HG03457 (cell line): ENCODE results near the gene LINGO1.

ENCODE experiments used
- ATAC-seq: cut with Tn5 transposase; IDR thresholded peaks from one replicate; pipeline ENCODE4 v1.9.1; 2021; ENCODE audit warnings: moderate number of reproducible peaks; ENCODE audit not compliant: unreplicated experiment

Gene LINGO1

DNA sequence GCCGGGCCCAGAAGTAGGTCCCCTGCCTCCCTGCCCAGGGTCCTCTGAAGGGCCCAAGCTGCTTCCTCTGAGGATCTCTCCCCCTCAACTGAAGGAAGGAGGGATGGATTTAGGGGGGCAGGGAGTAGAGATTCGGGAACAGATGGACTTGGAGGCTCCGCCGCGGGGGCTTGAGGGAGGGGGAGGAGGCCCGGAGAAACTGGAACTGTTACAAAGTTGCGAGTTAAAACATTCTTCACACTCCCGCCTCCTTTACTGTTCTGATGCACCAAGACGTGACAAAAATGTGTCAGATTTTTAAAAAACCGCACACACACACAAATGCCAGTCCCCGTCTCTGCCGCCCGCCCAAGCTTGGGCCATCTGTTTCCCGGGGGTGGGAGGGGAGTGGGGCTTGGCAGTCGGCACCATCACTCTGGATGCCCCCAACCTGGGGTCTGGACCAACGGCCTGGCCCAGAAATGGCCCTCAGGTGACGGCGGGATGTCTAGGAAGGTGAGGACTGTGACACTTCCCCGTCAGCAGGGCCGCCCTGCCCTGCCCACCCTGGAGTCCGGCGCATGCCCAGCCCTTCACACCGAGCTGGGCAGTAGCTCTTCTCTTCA is 25.0 kb upstream of the LINGO1 start:
- no peak for ATAC-seq

DNA sequence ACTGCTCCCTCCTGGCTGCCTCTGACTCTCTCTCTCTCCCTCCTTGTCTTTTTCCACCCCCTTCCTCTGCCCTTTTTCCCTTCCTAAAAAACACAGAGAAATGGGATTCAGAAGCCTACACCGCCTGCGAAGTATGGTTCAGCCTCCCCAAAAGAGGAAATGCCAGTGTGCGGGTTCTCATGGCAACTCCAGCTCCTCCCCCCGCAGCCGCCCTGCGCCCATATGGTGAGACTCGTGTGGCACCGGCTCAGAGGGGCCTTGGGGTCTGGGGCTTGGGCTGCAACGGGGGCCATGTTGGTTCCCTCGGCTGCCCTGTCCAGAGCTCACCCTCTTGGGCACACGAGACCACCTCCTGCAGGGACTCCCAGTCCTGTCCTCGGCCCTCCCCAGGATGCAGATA is 23.6 kb upstream of the LINGO1 start:
- ATAC-seq, result no peak

DNA sequence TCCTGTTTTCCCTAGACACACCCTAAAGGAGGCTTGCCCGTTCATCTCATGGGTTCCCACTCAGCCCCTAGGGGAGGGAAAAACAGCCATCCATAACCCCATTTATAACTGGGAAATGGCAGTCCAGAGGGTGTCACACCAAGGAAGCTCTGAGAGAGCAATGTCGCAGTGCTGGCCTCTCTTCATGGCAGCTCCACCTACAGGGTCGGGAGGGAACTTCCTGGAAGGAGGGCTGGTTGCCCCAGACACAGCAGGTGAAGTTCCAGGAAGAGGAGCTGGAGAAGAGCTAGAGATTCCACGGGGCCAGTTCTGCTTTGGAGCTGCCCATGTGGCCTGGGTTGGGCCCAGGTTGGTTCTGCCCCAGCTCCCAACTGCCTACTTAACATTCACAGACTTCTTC is 22.3 kb upstream of the LINGO1 start:
- no peak for ATAC-seq

DNA sequence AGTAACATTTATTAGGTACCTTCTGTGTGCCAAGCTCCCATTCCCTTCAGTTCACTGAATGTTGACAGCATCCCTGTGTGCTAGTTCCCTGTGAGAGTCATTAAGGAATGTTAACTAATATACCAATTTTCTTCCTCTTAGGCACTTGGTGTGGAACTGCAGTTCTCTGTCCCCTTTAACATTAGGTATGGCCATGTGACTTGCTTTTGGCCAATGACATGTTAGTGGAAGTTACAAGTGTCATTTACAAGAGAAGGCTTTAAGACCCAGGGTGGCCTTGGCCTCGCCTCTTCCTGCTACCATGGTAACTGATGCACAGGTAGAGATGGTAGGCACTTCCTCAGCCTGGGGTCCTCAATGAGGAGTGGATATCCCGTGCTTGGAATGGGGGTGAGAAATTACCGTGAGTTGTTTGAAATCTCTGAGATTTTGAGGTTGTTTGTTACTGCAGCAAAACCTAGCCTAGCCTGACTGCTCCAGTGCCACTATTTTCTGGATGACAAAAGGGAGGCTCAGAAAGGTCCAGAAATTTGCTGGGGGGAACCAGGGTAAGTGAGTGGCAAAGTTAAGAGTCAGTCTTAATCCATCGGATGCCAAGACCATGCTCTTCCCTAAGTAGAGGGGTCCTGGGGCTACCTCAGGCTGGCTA is 21.2 kb upstream of the LINGO1 start:
- ATAC-seq, result no peak

DNA sequence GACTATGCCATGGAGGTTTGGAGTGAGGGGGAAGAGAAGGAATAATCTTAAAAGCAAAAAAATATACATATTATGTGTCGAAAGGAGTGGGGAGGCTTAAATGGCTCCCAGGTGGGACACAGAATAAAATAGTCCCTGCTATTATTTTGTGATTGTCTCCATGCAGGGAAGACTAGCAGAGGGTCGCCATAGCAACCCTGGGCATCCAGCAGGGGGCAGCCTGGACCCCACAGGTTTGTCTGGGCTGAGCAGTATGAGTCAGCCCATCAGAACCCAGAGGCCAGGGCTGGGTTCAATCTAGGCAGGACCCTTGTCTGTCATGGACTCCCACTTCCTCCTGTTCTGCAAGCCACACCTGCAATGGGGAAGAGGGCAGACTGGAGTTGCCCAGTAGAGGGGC is 17.6 kb upstream of the LINGO1 start:
- no peak for ATAC-seq

DNA sequence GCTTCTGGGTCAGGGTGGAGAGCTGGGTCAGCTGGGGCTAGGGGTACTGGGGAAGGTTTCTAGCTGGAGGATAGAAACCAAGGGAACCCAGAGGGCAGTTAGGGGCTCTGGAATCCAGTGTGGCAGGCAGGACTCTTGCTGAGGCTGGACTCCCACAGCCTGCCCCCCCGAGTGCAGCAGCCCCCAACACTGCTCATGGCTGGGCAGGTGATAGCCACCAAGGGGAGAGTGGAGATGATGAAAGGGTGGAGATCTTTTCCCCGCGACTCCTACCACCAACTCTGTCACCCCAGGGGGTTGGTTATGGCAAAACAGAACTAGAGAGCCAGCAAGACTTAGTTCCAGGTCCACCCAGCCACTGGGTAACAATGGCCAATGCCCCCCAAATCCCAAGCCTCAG is 16.9 kb upstream of the LINGO1 start:
- ATAC-seq, result no peak

DNA sequence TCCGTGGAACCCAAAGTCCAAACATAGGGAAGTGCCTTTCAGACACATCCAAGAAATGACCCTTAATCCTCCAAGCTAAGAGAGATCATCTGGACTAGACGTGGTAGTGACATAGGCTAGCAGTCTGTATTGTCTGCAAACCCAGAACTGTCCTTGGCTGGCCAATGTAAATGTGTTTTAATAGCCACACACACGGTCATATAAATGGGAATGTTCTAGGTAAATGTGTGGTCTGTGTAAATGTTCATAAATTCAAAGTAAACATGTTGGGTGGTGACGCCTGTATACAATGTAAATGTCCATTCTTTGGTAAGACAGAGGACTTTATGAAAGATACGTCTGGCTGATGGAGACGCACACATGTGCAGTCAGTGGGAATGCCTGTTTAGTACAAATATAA is 16.3 kb upstream of the LINGO1 start:
- ATAC-seq, result no peak

DNA sequence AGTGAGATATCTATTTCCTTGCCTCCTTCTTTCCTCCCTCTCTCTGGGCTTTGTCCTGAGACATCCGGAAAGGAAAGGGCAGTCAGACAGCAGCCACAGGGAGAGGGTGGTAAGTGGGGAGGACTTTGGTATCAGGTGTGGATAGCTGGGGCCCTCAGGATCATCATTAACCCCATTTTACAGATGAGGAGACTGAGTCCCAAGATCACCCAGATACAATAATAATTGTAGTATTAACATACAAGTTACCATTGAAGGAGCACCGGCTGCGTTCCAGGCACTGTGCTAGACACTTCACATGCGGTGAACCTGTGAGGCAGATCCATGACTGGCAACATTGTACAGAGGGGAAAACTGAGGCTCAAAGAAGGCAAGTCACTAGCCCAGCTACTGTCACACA is 15.2 kb upstream of the LINGO1 start:
- ATAC-seq, result no peak

DNA sequence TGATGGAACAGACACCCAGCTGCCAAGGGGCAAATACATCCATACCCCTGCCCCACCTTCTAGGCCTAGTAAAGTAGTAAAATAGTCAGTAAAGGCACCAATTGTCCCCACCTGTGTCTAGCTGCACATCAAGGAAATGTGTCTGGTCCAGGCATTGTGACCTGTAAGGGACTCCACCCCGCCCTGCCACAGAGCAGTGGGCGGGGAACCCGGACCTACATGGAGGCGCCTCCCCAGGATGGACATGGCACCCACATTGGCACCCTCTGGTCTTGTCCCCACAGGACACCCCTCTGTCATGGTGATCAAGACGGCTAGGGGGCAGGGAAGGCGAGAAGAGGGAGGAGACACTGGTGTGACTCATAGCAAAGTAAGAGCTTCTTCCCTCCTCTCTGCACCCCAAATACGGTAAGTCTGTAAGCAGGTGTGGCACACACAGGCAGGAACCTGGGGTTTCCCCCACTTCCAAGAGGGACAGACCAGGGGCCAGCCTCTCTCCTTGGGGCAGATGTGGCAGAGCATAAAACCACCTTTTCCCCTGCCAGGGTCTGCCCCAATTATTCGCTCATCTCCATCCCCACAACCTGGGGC is 13.5 kb upstream of the LINGO1 start:
- no peak for ATAC-seq

DNA sequence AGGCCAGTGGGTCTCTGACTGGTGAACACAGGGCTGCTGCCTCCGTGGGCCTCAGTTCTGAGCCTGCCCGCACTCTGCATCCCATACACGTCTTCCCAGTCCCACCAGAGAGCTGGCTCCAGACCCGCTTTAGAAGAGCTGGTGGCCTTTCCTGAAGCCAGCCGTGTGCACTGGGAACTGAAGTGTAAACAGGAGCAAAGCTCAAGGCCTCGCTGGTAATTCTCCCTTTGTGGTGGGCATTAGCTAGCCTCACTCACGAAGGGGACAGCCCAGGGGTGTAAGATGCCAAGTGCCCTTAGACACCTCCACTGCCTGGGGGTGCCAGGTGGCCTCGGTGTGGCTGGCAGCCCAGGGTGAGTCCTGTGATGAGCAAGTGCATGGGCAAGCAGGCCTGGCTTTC is 12.9 kb upstream of the LINGO1 start:
- no peak for ATAC-seq

DNA sequence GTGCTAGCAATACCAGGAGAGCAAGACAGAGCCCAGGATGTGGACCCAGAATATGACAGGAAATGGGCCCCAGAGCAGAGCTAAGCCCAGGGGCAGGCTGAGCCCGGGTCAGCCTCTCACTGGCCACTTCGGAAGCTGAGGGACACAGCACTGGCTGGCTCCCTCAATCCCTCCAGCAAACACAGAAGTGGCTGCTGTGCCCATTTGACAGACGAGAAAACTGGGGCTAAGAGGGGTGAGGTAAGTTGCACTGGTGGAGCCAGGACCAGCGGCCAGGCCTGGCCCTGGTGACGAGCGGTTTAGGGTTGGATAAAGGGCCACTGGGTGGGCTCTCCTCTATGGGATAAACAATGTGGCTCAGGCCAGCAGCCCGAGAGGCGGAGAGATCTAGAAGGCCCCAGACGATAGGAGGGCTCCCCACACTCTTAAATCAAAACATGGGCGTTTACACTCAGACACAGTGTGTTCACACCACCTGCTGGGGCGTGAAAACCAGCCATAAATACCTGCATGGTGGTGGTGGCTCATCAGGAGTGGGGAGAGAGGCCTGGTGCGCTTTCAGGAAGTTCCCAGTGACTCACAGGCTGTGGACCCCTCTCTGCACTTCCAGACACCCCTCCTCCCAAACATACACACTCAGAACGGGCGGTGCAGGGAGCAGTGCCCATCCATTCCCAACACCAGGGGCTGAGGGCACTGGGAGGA is 12.0 kb upstream of the LINGO1 start:
- ATAC-seq, result no peak

DNA sequence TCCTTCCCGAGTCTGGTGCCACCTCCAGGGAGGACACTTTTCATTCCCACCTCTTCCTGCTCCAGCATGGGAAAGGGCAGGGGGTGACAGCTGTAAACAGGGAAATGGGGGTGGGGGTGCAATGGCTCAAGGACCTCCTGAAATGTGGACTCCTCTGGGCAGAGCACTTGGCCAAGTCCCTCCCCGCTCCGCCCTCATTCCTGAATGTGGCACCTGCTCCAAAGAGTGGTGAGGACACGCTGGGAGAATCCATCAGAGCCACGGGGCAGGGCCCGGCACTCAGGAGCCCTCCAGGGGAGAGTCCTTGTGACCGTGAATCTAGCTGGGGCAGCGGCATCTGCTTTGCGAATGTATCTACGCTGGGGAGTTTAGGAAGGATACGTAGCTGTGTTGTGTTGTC is 11.1 kb upstream of the LINGO1 start:
- no peak for ATAC-seq

DNA sequence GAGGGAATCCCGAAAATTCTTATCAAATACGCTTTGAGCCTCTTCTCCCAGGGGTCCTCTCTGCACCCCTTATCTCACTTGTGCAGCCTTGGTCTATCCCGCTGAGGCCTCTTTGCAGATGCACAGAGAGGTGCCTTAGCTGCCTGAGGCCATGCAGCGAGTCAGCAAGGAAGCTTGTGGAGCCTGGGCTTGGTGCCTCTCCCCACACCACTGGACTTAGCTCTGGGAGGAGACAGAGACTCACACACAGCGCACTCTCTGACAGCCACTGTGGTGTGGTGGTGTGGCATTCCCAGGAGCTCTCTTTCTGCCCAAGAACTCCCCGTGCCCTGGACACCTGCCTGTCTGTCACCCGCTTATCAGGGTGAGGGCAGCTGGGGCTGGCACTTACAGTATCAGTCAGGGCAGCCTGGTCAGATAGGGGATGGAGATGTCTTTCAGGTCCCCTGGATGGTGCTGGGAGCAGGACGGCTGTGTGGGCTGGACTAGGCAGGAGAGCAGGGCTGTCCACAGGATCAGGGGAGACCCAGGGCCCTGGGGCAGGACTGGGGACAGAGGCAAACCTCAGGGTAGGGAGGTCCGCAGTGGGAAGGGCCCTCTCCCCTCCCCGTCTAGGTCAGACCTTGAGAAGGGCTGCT is 10.2 kb upstream of the LINGO1 start:
- no peak for ATAC-seq

DNA sequence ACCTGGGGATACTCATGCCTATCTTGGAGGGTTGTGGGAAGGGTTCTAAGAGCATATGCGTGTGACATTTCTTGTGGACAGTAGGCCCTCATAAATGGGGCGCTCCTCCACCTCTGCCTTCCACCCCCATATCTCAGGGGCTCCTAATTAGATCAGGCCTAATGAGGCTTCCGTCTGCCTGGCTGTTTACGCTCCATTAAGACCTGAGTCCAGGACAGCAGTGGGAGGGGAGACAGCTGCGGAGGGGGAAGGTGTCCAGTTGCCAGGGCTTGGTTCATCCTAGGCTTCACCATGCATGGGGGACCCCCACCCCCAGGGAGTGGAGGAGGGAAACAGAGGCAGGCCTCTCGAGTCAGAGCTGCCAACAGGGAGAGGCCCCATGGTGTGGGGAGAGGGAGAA is 9.3 kb upstream of the LINGO1 start:
- ATAC-seq, result no peak

DNA sequence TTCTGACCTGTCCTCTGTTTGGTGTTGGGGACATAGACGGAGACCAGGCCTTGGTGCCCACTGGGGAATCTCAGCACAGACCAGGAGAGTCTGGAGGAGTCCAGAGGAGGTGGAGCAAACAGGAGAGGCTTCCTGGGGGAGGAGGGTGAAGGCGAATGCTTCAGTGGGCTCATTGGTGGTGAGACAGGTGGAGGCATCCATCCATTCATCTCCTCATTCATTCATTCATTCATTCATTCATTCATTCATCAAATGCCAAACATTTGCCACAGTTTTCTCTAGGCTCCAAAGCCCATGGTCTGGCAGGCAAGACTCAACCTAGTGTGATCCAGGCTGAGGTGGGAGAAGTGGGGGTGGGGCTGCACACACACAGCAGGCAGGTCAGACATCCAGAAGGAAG is 7.9 kb upstream of the LINGO1 start:
- no peak for ATAC-seq

DNA sequence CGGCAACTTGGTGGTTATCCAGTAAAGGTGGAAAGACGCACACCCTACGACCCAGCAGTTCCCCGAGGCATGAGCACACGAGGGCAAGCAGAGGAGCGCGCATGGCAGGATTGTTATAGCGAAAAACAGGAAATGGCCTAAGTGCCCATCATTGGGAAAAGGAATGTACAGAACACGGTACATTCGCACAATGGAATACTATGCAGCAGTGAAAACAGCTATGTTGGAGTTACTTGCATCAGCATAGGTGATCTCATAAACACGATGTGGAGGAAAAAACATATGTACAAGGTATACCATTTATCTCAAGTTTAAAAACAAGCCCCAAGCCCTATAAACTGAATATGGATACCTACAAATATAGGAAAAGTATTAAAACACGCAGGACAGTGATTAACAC is 6.7 kb upstream of the LINGO1 start:
- ATAC-seq, result no peak

DNA sequence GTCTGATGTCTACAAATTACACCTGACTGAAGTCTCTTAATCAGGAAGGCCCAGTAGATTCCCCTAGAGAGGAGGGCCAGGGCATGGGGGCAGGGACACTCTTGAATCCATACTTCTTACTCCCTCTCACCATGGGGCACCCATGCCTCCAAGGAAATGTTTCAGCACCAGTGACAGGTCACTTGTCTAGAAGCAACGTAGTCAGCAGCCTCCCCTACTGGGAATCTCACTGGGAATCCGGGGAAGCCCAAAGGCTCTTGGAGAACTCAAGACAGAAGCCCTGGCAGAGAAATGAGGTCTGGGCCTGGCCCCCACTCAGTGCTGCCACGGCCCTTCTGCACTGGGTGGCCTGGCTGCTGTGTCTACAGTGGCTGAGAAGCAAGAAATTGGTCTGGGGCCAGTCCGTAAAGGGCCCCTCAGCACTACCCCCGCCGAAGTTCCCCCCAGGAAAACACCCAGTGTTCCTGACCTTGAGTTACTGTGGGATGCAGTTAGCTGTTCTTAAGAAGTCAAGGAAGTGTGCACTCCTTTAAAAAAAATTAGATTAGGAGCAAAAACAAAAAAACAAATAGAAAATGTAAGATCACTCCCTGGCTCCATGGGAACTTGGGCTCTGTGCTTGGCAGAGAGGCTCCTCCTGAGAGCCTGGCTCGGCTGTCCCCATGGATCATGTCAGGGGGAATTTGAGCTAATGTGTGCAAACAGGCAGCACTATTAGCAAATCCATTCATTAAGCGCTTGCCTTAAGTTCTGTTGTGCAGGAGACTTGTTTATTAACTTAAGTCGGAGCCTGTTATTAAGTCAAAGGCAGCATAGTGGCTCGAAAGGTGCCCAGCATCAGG is 5.4 kb upstream of the LINGO1 start:
- no peak for ATAC-seq

DNA sequence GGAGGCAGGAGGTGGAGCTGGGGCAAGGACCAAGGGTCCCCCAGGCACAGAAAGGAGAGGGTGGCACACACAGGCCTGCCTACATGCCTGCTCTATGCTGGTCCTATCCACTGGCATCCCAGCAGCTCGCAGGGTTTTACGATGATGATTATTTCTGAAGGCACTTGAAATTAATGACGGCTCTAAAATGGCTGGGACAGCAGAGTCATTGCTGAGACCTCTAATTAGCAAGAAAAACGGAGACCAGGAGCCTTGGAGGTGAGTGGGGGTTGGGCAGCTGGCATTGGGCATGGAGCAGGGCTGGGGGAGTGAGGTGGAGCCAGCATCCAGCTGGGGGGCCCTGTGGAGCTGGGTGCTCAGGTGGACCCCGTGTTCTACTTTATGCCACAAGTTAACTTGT is 3.5 kb upstream of the LINGO1 start:
- no peak for ATAC-seq

DNA sequence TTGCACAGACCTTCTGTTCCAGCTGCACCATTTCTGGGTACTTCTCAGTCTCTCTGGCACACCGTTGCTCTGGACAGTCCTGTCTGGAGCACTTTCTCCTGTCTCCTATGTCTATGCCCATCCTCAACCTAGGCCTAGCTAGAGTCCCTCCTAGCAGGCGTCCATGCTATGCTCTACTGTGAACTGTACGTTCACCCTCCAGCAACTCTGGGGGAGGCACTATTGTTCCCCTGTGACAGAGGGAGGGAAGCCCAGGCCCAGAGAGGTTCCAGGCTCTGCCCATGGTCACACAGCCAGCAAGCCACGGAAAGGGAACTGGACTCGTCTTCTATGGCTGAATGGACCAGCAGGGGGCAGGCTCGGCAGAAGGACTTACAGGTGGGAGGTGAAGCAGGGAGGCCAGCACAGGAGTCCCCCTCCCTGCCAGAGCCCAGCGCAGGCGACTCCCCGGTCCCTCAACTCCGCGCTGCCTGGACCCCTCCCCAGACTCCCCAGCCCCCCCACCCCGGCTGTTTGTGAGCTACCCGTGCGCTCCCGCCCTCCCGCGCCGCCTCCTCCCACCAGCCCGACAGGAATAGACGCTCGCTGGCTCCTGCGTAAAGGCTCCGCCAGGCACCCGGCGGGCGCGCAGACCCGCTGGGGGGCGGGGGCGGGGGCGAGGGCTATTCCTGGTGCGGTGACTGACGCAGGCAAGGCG is 1.7 kb upstream of the LINGO1 start:
- ATAC-seq, result no peak

DNA sequence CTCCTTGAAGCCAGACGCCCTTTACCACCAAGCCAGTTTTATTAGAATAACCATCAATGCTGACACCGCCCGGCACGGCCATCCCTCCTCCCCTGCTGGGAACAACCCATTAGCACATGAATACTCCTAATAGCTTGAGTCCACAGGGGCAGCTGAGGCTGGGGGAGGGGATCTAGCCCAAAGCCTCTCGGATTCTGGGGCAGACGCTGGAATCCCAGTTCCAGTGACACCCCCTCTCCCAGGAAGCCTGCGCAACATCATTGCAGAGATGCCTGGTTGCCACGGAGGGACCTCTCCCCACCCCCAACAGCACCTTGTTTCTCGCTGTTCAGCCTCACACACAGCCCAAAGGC is 1.2 kb upstream of the LINGO1 start:
- no peak for ATAC-seq
